GM23338 (cell line): ENCODE results near the gene SOX15.

ENCODE experiments used
- CREB1 ChIP-seq: fragments of 250-450 bp; sonication (Bioruptor Pico); IDR thresholded peaks from 2 replicates; pipeline ENCODE4 v1.5.0; 2020; ENCODE audit warnings: low read depth, mild to moderate bottlenecking, moderate library complexity
- CTCF ChIP-seq, 2 experiments: fragments of 200-600 bp in 1 of 2; sonication (generic) in 1 of 2; conservative IDR thresholded peaks; 2 replicates each; pipeline versions ENCODE4 v1.5.1 to v1.6.1; 2016 to 2017; ENCODE audit warnings: antibody characterized with exemption in 2 of 2, low read depth in 2 of 2, mild to moderate bottlenecking in 2 of 2, moderate library complexity in 1 of 2
- EZH2 ChIP-seq: fragments of 200-600 bp; sonication (generic); IDR thresholded peaks from one replicate; pipeline ENCODE4 v1.8.0; 2017; ENCODE audit warnings: antibody characterized with exemption, mild to moderate bottlenecking, low read depth; ENCODE audit not compliant: unreplicated experiment
- EZH2phosphoT487 ChIP-seq: fragments of 200-600 bp; sonication (generic); IDR thresholded peaks from one replicate; pipeline ENCODE4 v1.8.1; 2018; ENCODE audit warnings: antibody characterized with exemption; ENCODE audit not compliant: unreplicated experiment
- JUNB ChIP-seq: IDR thresholded peaks from one replicate; pipeline ENCODE4 v1.6.1; 2016; ENCODE audit warnings: antibody characterized with exemption; ENCODE audit not compliant: unreplicated experiment
- NANOG ChIP-seq: IDR thresholded peaks from 2 replicates; pipeline ENCODE4 v1.6.1; 2016; ENCODE audit warnings: antibody characterized with exemption, borderline replicate concordance
- POLR2AphosphoS5 ChIP-seq: IDR thresholded peaks from 2 replicates; pipeline ENCODE4 v1.6.1; 2016; ENCODE audit warnings: antibody characterized with exemption, low read depth
- STAT1 ChIP-seq: IDR thresholded peaks from one replicate; pipeline ENCODE4 v1.6.1; 2016; ENCODE audit warnings: antibody characterized with exemption; ENCODE audit not compliant: unreplicated experiment
- ZNF331 ChIP-seq: fragments of 250-450 bp; sonication (Bioruptor Pico); IDR thresholded peaks from 2 replicates; pipeline ENCODE4 v1.5.0; 2020; ENCODE audit warnings: low read depth, mild to moderate bottlenecking, moderate library complexity
- ZNF462 ChIP-seq: fragments of 250-450 bp; sonication (Bioruptor Pico); IDR thresholded peaks from 2 replicates; pipeline ENCODE4 v1.5.0; 2020; ENCODE audit warnings: mild to moderate bottlenecking, moderate library complexity
- TF ChIP-seq, protein P1 (sequence below): IDR thresholded peaks from one replicate; pipeline ENCODE4 v1.6.1; 2018; ENCODE audit warnings: antibody characterized with exemption; ENCODE audit not compliant: unreplicated experiment
- TF ChIP-seq, protein P2 (sequence below): IDR thresholded peaks from 2 replicates; pipeline ENCODE4 v1.6.1; 2016; ENCODE audit warnings: antibody characterized with exemption

GRCh38 chr17:7610641-7611040, 20.7 kb upstream of the SOX15 start:
- TF ChIP-seq CREB1 (CRISPR knock-in tag), result no peak
- TF ChIP-seq CTCF (conservative IDR thresholded peaks at IDR 0.05; ENCODE audit: low read depth in 2 of 2), result no peak
- no peak for TF ChIP-seq EZH2
- TF ChIP-seq POLR2AphosphoS5, result no peak
- TF ChIP-seq JUNB, result no peak
- no peak for TF ChIP-seq EZH2phosphoT487
- TF ChIP-seq, protein P1, sequence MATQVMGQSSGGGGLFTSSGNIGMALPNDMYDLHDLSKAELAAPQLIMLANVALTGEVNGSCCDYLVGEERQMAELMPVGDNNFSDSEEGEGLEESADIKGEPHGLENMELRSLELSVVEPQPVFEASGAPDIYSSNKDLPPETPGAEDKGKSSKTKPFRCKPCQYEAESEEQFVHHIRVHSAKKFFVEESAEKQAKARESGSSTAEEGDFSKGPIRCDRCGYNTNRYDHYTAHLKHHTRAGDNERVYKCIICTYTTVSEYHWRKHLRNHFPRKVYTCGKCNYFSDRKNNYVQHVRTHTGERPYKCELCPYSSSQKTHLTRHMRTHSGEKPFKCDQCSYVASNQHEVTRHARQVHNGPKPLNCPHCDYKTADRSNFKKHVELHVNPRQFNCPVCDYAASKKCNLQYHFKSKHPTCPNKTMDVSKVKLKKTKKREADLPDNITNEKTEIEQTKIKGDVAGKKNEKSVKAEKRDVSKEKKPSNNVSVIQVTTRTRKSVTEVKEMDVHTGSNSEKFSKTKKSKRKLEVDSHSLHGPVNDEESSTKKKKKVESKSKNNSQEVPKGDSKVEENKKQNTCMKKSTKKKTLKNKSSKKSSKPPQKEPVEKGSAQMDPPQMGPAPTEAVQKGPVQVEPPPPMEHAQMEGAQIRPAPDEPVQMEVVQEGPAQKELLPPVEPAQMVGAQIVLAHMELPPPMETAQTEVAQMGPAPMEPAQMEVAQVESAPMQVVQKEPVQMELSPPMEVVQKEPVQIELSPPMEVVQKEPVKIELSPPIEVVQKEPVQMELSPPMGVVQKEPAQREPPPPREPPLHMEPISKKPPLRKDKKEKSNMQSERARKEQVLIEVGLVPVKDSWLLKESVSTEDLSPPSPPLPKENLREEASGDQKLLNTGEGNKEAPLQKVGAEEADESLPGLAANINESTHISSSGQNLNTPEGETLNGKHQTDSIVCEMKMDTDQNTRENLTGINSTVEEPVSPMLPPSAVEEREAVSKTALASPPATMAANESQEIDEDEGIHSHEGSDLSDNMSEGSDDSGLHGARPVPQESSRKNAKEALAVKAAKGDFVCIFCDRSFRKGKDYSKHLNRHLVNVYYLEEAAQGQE, result no peak
- TF ChIP-seq, protein P2, sequence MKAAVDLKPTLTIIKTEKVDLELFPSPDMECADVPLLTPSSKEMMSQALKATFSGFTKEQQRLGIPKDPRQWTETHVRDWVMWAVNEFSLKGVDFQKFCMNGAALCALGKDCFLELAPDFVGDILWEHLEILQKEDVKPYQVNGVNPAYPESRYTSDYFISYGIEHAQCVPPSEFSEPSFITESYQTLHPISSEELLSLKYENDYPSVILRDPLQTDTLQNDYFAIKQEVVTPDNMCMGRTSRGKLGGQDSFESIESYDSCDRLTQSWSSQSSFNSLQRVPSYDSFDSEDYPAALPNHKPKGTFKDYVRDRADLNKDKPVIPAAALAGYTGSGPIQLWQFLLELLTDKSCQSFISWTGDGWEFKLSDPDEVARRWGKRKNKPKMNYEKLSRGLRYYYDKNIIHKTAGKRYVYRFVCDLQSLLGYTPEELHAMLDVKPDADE, result no peak
- no peak for TF ChIP-seq NANOG
- TF ChIP-seq STAT1, result no peak
- TF ChIP-seq ZNF462 (CRISPR knock-in tag), result no peak
- no peak for TF ChIP-seq ZNF331 (CRISPR knock-in tag)
